Measurements from ENCODE around the gene OLA1.

Gene OLA1

GRCh38 chr2:174171686-174172445, 76.5 kb downstream of the OLA1 start:
- DNase-seq: peak; percentile 18
- Histone ChIP-seq H2BK15ac (replicated peaks; ENCODE audit: low read depth) (no peak overlapping the region), H3K36me3 (ENCODE audit: control insufficient read depth, insufficient read depth, low read length) (no peaks in the 10 kb centered on the region), H4K5ac (ENCODE audit: low read length) (no peak overlapping the region), H3K27me3 (ENCODE audit: insufficient read depth, low read length, poor library complexity) (no peaks in the 10 kb centered on the region), H3K27ac (ENCODE audit: low read depth, low read length) (no peak overlapping the region), H3K4me3 (ENCODE audit: low read length) (no peak overlapping the region), H3K4me1 (ENCODE audit: control insufficient read depth, low read depth, low read length) (peaks cover 1% of the 10 kb centered on the region), H3K23ac (ENCODE audit: low read length) (no peak overlapping the region), H4K8ac (ENCODE audit: low read depth, low read length) (no peak overlapping the region), H3K4me2 (ENCODE audit: low read length) (no peak overlapping the region), H2BK120ac (ENCODE audit: low read depth, low read length) (no peak overlapping the region), H3K4ac (ENCODE audit: low read depth, low read length) (no peak overlapping the region), H3K18ac (ENCODE audit: low read length) (no peak overlapping the region), H3K9ac (ENCODE audit: low read length) (no peak overlapping the region), H3K79me1 (ENCODE audit: low read length) (peaks cover 4% of the 10 kb centered on the region), H3K79me2 (ENCODE audit: control insufficient read depth, insufficient read depth, low read length) (peaks cover 3% of the 10 kb centered on the region), H3K56ac (ENCODE audit: low read length) (no peak overlapping the region), H2BK5ac (ENCODE audit: low read length) (no peak overlapping the region), H2AK5ac (ENCODE audit: low read length) (no peak overlapping the region)
- no CpG with 5 or more reads among the region's 23 CpGs for WGBS (ENCODE audit: extremely low coverage, insufficient coverage, low lambda C conversion rate)

- Histone ChIP-seq H3K9ac (ENCODE audit: low read length) (no peak overlapping the region), H4K5ac (ENCODE audit: low read length) (no peak overlapping the region), H3K4me2 (ENCODE audit: low read length) (no peak overlapping the region), H2BK15ac (replicated peaks; ENCODE audit: low read depth) (no peak overlapping the region), H2BK5ac (ENCODE audit: low read length) (no peak overlapping the region), H2BK120ac (ENCODE audit: low read depth, low read length) (no peak overlapping the region), H3K27ac (ENCODE audit: low read depth, low read length) (no peak overlapping the region), H3K79me2 (ENCODE audit: control insufficient read depth, insufficient read depth, low read length) (peaks cover 3% of the 10 kb centered on the region), H3K79me1 (ENCODE audit: low read length) (peaks cover 6% of the 10 kb centered on the region), H2AK5ac (ENCODE audit: low read length) (no peak overlapping the region), H3K4me1 (ENCODE audit: control insufficient read depth, low read depth, low read length) (no peaks in the 10 kb centered on the region), H4K8ac (ENCODE audit: low read depth, low read length) (no peak overlapping the region), H3K56ac (ENCODE audit: low read length) (no peak overlapping the region), H3K23ac (ENCODE audit: low read length) (no peak overlapping the region), H3K18ac (ENCODE audit: low read length) (no peak overlapping the region), H3K4ac (ENCODE audit: low read depth, low read length) (no peak overlapping the region), H3K27me3 (ENCODE audit: insufficient read depth, low read length, poor library complexity) (no peaks in the 10 kb centered on the region), H3K4me3 (ENCODE audit: low read length) (no peak overlapping the region), H3K36me3 (ENCODE audit: control insufficient read depth, insufficient read depth, low read length) (no peaks in the 10 kb centered on the region)
- no CpG with 5 or more reads among the region's 3 CpGs for WGBS (ENCODE audit: extremely low coverage, insufficient coverage, low lambda C conversion rate)
- DNase-seq: no peak
These were observed 79.0 kb downstream of the OLA1 start for GRCh38 chr2:174169372-174169771.

GRCh38 chr2:174166261-174166660, 82.1 kb downstream of the OLA1 start:
- H3K56ac ChIP-seq (ENCODE audit: low read length): no peak overlapping the region
- no peaks in the 10 kb centered on the region for H3K27me3 ChIP-seq (ENCODE audit: insufficient read depth, low read length, poor library complexity)
- no peak overlapping the region for H3K9ac ChIP-seq (ENCODE audit: low read length)
- H4K5ac ChIP-seq (ENCODE audit: low read length): no peak overlapping the region
- no peak overlapping the region for H4K8ac ChIP-seq (ENCODE audit: low read depth, low read length)
- H2AK5ac ChIP-seq (ENCODE audit: low read length): no peak overlapping the region
- H3K4me3 ChIP-seq (ENCODE audit: low read length): no peak overlapping the region
- H3K18ac ChIP-seq (ENCODE audit: low read length): no peak overlapping the region
- H2BK5ac ChIP-seq (ENCODE audit: low read length): no peak overlapping the region
- no peaks in the 10 kb centered on the region for H3K4me1 ChIP-seq (ENCODE audit: control insufficient read depth, low read depth, low read length)
- no peaks in the 10 kb centered on the region for H3K79me2 ChIP-seq (ENCODE audit: control insufficient read depth, insufficient read depth, low read length)
- H2BK120ac ChIP-seq (ENCODE audit: low read depth, low read length): no peak overlapping the region
- H3K79me1 ChIP-seq (ENCODE audit: low read length): peaks cover 6% of the 10 kb centered on the region
- no CpG with 5 or more reads among the region's 2 CpGs for WGBS (ENCODE audit: extremely low coverage, insufficient coverage, low lambda C conversion rate)
- H3K27ac ChIP-seq (ENCODE audit: low read depth, low read length): no peak overlapping the region
- no peak for DNase-seq
- H3K36me3 ChIP-seq (ENCODE audit: control insufficient read depth, insufficient read depth, low read length): no peaks in the 10 kb centered on the region
- no peak overlapping the region for H2BK15ac ChIP-seq (replicated peaks; ENCODE audit: low read depth)
- no peak overlapping the region for H3K4ac ChIP-seq (ENCODE audit: low read depth, low read length)
- no peak overlapping the region for H3K23ac ChIP-seq (ENCODE audit: low read length)
- H3K4me2 ChIP-seq (ENCODE audit: low read length): no peak overlapping the region

DNA sequence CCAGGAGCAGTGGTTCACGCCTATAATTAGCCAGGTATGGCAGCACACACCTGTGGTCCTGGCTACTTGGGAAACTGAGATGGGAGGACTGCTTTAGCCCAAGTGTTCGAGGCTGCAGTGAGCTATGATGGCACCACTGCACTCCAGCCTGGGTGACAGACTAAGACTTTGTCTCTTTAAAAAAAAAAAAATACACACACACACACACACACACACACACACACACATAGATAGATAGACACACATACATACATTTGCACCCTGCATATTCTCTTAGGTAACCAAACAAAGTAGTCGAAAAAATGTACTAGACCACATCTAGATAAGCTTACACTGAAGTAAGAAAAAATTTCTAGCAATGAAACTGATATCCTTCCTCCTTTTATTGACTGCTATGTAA, 86.8 kb downstream of the OLA1 start:
- Histone ChIP-seq H4K5ac (ENCODE audit: low read length) (no peak overlapping the region), H2BK120ac (ENCODE audit: low read depth, low read length) (no peak overlapping the region), H3K36me3 (ENCODE audit: control insufficient read depth, insufficient read depth, low read length) (no peaks in the 10 kb centered on the region), H3K23ac (ENCODE audit: low read length) (no peak overlapping the region), H2BK15ac (replicated peaks; ENCODE audit: low read depth) (no peak overlapping the region), H3K56ac (ENCODE audit: low read length) (no peak overlapping the region), H3K9ac (ENCODE audit: low read length) (no peak overlapping the region), H3K4me2 (ENCODE audit: low read length) (no peak overlapping the region), H2AK5ac (ENCODE audit: low read length) (no peak overlapping the region), H3K18ac (ENCODE audit: low read length) (no peak overlapping the region), H3K79me2 (ENCODE audit: control insufficient read depth, insufficient read depth, low read length) (no peaks in the 10 kb centered on the region), H3K79me1 (ENCODE audit: low read length) (peaks cover 2% of the 10 kb centered on the region), H2BK5ac (ENCODE audit: low read length) (no peak overlapping the region), H3K27ac (ENCODE audit: low read depth, low read length) (no peak overlapping the region), H3K4me1 (ENCODE audit: control insufficient read depth, low read depth, low read length) (no peaks in the 10 kb centered on the region), H4K8ac (ENCODE audit: low read depth, low read length) (no peak overlapping the region), H3K27me3 (ENCODE audit: insufficient read depth, low read length, poor library complexity) (no peaks in the 10 kb centered on the region), H3K4me3 (ENCODE audit: low read length) (no peak overlapping the region), H3K4ac (ENCODE audit: low read depth, low read length) (no peak overlapping the region)
- no CpG with 5 or more reads among the region's 3 CpGs for WGBS (ENCODE audit: extremely low coverage, insufficient coverage, low lambda C conversion rate)
- DNase-seq: no peak

- Histone ChIP-seq H3K4me1 (ENCODE audit: control insufficient read depth, low read depth, low read length) (no peaks in the 10 kb centered on the region), H3K79me2 (ENCODE audit: control insufficient read depth, insufficient read depth, low read length) (no peaks in the 10 kb centered on the region), H3K9ac (ENCODE audit: low read length) (no peak overlapping the region), H2BK120ac (ENCODE audit: low read depth, low read length) (no peak overlapping the region), H3K27ac (ENCODE audit: low read depth, low read length) (no peak overlapping the region), H3K18ac (ENCODE audit: low read length) (no peak overlapping the region), H3K56ac (ENCODE audit: low read length) (no peak overlapping the region), H3K23ac (ENCODE audit: low read length) (no peak overlapping the region), H3K4ac (ENCODE audit: low read depth, low read length) (no peak overlapping the region), H3K4me3 (ENCODE audit: low read length) (no peak overlapping the region), H2BK5ac (ENCODE audit: low read length) (no peak overlapping the region), H2AK5ac (ENCODE audit: low read length) (no peak overlapping the region), H3K4me2 (ENCODE audit: low read length) (no peak overlapping the region), H4K5ac (ENCODE audit: low read length) (no peak overlapping the region), H2BK15ac (replicated peaks; ENCODE audit: low read depth) (no peak overlapping the region), H4K8ac (ENCODE audit: low read depth, low read length) (no peak overlapping the region), H3K36me3 (ENCODE audit: control insufficient read depth, insufficient read depth, low read length) (no peaks in the 10 kb centered on the region), H3K79me1 (ENCODE audit: low read length) (peaks cover 2% of the 10 kb centered on the region), H3K27me3 (ENCODE audit: insufficient read depth, low read length, poor library complexity) (no peaks in the 10 kb centered on the region)
- peak; percentile 86 for DNase-seq
- WGBS (ENCODE audit: extremely low coverage, insufficient coverage, low lambda C conversion rate): no CpG with 5 or more reads among the region's 3 CpGs
These were observed 90.3 kb downstream of the OLA1 start for GRCh38 chr2:174158003-174158402.

GRCh38 chr2:174157053-174157452, 91.3 kb downstream of the OLA1 start:
- Histone ChIP-seq H3K4me3 (ENCODE audit: low read length) (no peak overlapping the region), H3K79me1 (ENCODE audit: low read length) (peaks cover 2% of the 10 kb centered on the region), H2BK5ac (ENCODE audit: low read length) (no peak overlapping the region), H3K4me1 (ENCODE audit: control insufficient read depth, low read depth, low read length) (no peaks in the 10 kb centered on the region), H3K27me3 (ENCODE audit: insufficient read depth, low read length, poor library complexity) (no peaks in the 10 kb centered on the region), H3K56ac (ENCODE audit: low read length) (no peak overlapping the region), H3K9ac (ENCODE audit: low read length) (no peak overlapping the region), H3K4me2 (ENCODE audit: low read length) (no peak overlapping the region), H4K8ac (ENCODE audit: low read depth, low read length) (no peak overlapping the region), H3K4ac (ENCODE audit: low read depth, low read length) (no peak overlapping the region), H3K18ac (ENCODE audit: low read length) (no peak overlapping the region), H3K23ac (ENCODE audit: low read length) (no peak overlapping the region), H3K79me2 (ENCODE audit: control insufficient read depth, insufficient read depth, low read length) (no peaks in the 10 kb centered on the region), H2BK15ac (replicated peaks; ENCODE audit: low read depth) (no peak overlapping the region), H2BK120ac (ENCODE audit: low read depth, low read length) (no peak overlapping the region), H2AK5ac (ENCODE audit: low read length) (no peak overlapping the region), H3K27ac (ENCODE audit: low read depth, low read length) (no peak overlapping the region), H3K36me3 (ENCODE audit: control insufficient read depth, insufficient read depth, low read length) (no peaks in the 10 kb centered on the region), H4K5ac (ENCODE audit: low read length) (no peak overlapping the region)
- no peak for DNase-seq
- WGBS (ENCODE audit: extremely low coverage, insufficient coverage, low lambda C conversion rate): no CpG with 5 or more reads among the region's 1 CpG

Measured in mesendoderm (in vitro differentiated cells).